GM18505 (cell line): ENCODE measurements around the gene AKT1.
"Not testable (repeated sequence)": the region's sequence is repeated elsewhere in the genome, so short reads cannot be mapped to it uniquely, and the experiment has no call there.

Source experiments
- ATAC-seq: cut with Tn5 transposase; IDR thresholded peaks from one replicate; pipeline ENCODE4 v1.9.1; 2021; ENCODE audit not compliant: unreplicated experiment
- POLR2A ChIP-seq: IDR thresholded peaks from 4 replicates; pipeline ENCODE4 v1.6.1; 2011; ENCODE audit warnings: borderline replicate concordance; ENCODE audit not compliant: insufficient read depth, insufficient read length; ENCODE audit errors: extremely low read depth

The AKT1 gene

DNA sequence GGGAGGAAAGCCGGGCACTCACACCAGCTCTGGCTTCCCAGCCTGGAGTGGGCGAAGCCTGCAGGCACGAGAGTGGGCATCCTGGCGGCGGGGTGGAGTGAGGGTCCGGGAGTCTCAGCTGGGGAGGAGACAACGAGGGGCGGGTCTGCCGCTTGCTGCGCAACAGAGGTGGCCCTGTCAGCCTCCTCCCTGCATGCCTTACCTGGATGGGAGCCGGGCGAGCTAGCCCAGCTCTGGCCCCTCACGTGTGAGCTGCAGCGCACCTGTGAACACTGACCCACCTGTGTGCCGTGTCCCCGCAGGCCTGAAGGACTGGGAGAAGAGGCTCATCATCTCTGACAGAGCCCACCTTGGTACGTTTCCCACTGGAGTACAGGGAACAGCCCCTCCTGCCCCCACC, 56.5 kb downstream of the AKT1 start:
- ATAC-seq: no peak

GRCh38 chr14:104738375-104739019, 57.1 kb downstream of the AKT1 start:
- no peak for TF ChIP-seq POLR2A
- ATAC-seq: no peak

More for the DNA sequence above, 56.5 kb downstream of the AKT1 start:
- TF ChIP-seq POLR2A: no peak

- no peak for ATAC-seq
- TF ChIP-seq POLR2A: no peak
Measured at GRCh38 chr14:104735830-104736642, 59.5 kb downstream of the AKT1 start.

DNA sequence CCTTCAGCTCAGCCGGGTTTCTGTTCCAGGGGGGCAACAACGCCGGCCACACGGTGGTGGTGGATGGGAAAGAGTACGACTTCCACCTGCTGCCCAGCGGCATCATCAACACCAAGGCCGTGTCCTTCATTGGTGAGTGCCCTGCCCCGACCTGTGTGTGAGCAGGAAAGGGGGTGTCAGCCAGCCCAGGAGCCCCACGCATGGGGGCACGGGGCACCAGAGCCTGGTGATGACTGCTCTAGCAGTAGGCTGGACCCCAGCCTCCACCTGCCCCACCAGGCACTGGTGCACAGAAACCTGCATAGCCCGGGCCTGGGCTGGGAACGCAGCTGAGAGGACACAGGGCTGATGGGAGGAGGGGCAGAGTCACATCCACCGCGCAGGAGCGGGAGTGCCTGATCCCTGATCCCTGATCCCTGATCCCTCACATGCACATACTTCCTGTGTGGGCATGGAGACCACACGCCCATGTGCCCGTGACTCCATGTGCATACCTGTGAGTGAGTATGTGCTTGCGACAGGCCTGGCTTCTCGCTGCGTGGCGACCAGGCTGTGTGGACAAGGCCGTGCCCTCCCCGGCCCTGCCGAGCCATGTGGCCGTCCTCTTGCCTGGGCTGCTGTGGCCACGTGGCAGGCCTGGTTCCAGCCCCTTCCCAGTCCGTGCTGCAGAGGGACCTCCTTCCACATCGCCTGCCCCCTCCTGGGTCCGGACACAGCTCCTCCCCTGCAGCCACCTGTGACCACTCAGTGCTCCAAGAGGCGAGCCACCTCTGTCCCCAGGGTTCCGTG, 60.4 kb downstream of the AKT1 start:
- no peak for ATAC-seq
- no peak for TF ChIP-seq POLR2A

GRCh38 chr14:104734601-104734990, 61.0 kb downstream of the AKT1 start:
- no peak for ATAC-seq
- no peak for TF ChIP-seq POLR2A

GRCh38 chr14:104734051-104734587, 61.4 kb downstream of the AKT1 start:
- no peak for ATAC-seq
- TF ChIP-seq POLR2A: no peak

DNA sequence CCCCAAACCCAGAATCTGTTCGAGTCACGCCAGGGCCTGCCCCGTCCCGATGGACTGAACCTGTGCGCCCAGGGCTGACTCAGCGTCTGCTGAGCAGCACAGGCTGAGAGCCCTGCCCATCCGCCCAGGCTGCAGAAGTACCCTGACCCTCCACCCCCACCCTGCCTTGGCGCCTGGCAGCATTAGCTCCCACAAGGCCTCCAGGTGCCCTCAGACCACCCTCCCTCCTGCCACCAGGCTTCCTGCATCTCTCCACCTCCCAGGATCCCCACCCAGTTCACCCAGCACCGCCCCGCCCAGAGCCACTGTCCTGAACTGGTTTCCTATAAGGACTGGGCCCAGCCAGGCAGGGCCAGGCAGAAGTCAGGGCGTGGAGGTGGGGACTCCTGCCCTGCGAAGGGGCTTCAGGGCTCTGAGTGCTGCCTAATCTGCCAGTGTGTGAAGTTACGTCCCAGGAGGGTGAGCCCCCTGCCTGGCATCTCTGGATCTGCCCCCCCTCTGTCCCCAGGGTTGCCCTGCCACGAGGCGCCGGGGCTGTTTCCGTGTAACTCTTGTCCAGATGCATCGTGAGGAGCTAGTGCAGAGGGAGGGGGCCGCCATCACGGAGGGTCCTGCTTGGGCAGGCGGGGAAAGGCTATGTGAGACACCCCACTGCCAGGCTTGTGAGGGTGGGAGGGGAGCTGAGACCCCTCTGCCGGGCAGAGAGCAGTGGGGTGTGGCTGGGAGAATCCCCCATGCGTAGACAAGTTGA, 62.4 kb downstream of the AKT1 start:
- no peak for TF ChIP-seq POLR2A
- ATAC-seq: no peak

- TF ChIP-seq POLR2A: no peak
- ATAC-seq: no peak
Measured at GRCh38 chr14:104732355-104732804, 63.2 kb downstream of the AKT1 start.

- ATAC-seq: no peak
- TF ChIP-seq POLR2A: no peak
Measured at GRCh38 chr14:104731320-104732294, 63.9 kb downstream of the AKT1 start.

GRCh38 chr14:104730487-104730886, 65.1 kb downstream of the AKT1 start:
- ATAC-seq: no peak

GRCh38 chr14:104729835-104730181, 65.7 kb downstream of the AKT1 start:
- ATAC-seq: no peak
- TF ChIP-seq POLR2A: no peak

More at GRCh38 chr14:104730487-104730886, 65.1 kb downstream of the AKT1 start:
- no peak for TF ChIP-seq POLR2A

GRCh38 chr14:104729176-104729834, 66.2 kb downstream of the AKT1 start:
- ATAC-seq: not testable (repeated sequence)

GRCh38 chr14:104728631-104729030, 66.9 kb downstream of the AKT1 start:
- ATAC-seq: no peak
- no peak for TF ChIP-seq POLR2A
